H9 (cell line): Measurements from ENCODE around the gene FHIT. TPM values are rescaled to one million over a fixed set of nuclear protein-coding genes. Genes with fewer than 3 reads are reported as not detected.

Experiments
- DNase-seq: peaks from one replicate; pipeline ENCODE4 v3.0.0-alpha.2; 2017
- H2AFZ ChIP-seq: one replicate; pipeline ENCODE4 v1.6.1; 2013; ENCODE audit warnings: mild to moderate bottlenecking, low read length, control low read depth, moderate library complexity
- H2AK5ac ChIP-seq: 2 replicates; pipeline ENCODE4 v1.6.1; 2013; ENCODE audit warnings: low read length, control low read depth, mixed read lengths; ENCODE audit not compliant: insufficient read length
- H2BK120ac ChIP-seq: one replicate; pipeline ENCODE4 v1.6.1; 2013; ENCODE audit warnings: low read depth, mild to moderate bottlenecking, low read length, control low read depth, inconsistent platforms; ENCODE audit not compliant: poor library complexity, severe bottlenecking
- H2BK12ac ChIP-seq: 2 replicates; pipeline ENCODE4 v1.6.1; 2013; ENCODE audit warnings: low read length, control low read depth, mixed read lengths, low read depth; ENCODE audit not compliant: insufficient read length
- H2BK15ac ChIP-seq: 2 replicates; pipeline ENCODE4 v1.6.1; 2013; ENCODE audit warnings: low read depth, low read length, control low read depth
- H2BK20ac ChIP-seq: one replicate; pipeline ENCODE4 v1.6.1; 2013; ENCODE audit warnings: low read depth, mild to moderate bottlenecking, low read length, control low read depth, inconsistent platforms; ENCODE audit not compliant: poor library complexity, severe bottlenecking
- H2BK5ac ChIP-seq: 2 replicates; pipeline ENCODE4 v1.6.1; 2013; ENCODE audit warnings: low read length, control low read depth, mixed read lengths; ENCODE audit not compliant: insufficient read length
- H3K14ac ChIP-seq: 2 replicates; pipeline ENCODE4 v1.6.1; 2013; ENCODE audit warnings: low read length, control low read depth; ENCODE audit not compliant: insufficient read depth
- H3K18ac ChIP-seq: 2 replicates; pipeline ENCODE4 v1.6.1; 2013; ENCODE audit warnings: low read depth, mild to moderate bottlenecking, mixed read lengths, low read length, control low read depth; ENCODE audit not compliant: insufficient read length
- H3K23ac ChIP-seq: 2 replicates; pipeline ENCODE4 v1.6.1; 2013; ENCODE audit warnings: low read length, control low read depth, mixed read lengths, low read depth; ENCODE audit not compliant: insufficient read length
- H3K23me2 ChIP-seq: 2 replicates; pipeline ENCODE4 v1.6.1; 2013; ENCODE audit warnings: low read depth, mild to moderate bottlenecking, mixed read lengths, low read length, control low read depth; ENCODE audit not compliant: insufficient read length, poor library complexity, severe bottlenecking
- H3K27ac ChIP-seq: 2 replicates; pipeline ENCODE4 v1.5.1; 2013; ENCODE audit warnings: low read length, control low read depth, mixed read lengths, low read depth; ENCODE audit not compliant: insufficient read length
- H3K27me3 ChIP-seq: 2 replicates; pipeline ENCODE4 v1.6.1; 2013; ENCODE audit warnings: low read length, control low read depth, inconsistent platforms; ENCODE audit not compliant: insufficient read depth
- H3K4ac ChIP-seq: 2 replicates; pipeline ENCODE4 v1.6.1; 2013; ENCODE audit warnings: low read depth, mild to moderate bottlenecking, control low read depth, inconsistent platforms, low read length, moderate library complexity
- H3K4me1 ChIP-seq: 2 replicates; pipeline ENCODE4 v1.6.1; 2013; ENCODE audit warnings: low read length, control low read depth, inconsistent platforms; ENCODE audit not compliant: insufficient read depth
- H3K4me2 ChIP-seq: 2 replicates; pipeline ENCODE4 v1.6.1; 2013; ENCODE audit warnings: low read length, control low read depth, mixed read lengths; ENCODE audit not compliant: insufficient read length, insufficient read depth
- H3K56ac ChIP-seq: 2 replicates; pipeline ENCODE4 v1.6.1; 2013; ENCODE audit warnings: low read depth, mild to moderate bottlenecking, mixed read lengths, low read length, control low read depth; ENCODE audit not compliant: insufficient read length
- H3K79me1 ChIP-seq: 2 replicates; pipeline ENCODE4 v1.6.1; 2013; ENCODE audit warnings: low read depth, mild to moderate bottlenecking, moderate library complexity, low read length, control low read depth, inconsistent platforms; ENCODE audit not compliant: insufficient read depth, poor library complexity, severe bottlenecking
- H3K79me2 ChIP-seq: 2 replicates; pipeline ENCODE4 v1.6.1; 2013; ENCODE audit warnings: low read length, control low read depth, inconsistent platforms; ENCODE audit not compliant: insufficient read depth
- H3K9ac ChIP-seq: 2 replicates; pipeline ENCODE4 v1.6.1; 2013; ENCODE audit warnings: low read length, control low read depth, mixed read lengths; ENCODE audit not compliant: insufficient read length; ENCODE audit errors: extremely low read depth
- H3K9me3 ChIP-seq: one replicate; pipeline ENCODE4 v1.6.1; 2013; ENCODE audit warnings: low read depth, low read length, inconsistent platforms; ENCODE audit not compliant: control insufficient read depth
- H3T11ph ChIP-seq: one replicate; pipeline ENCODE4 v1.6.1; 2013; ENCODE audit warnings: mild to moderate bottlenecking, low read length, control low read depth, inconsistent platforms
- H4K20me1 ChIP-seq: one replicate; pipeline ENCODE4 v1.6.1; 2013; ENCODE audit not compliant: control insufficient read depth, insufficient read length, insufficient read depth
- H4K5ac ChIP-seq: 2 replicates; pipeline ENCODE4 v1.6.1; 2013; ENCODE audit warnings: low read depth, mild to moderate bottlenecking, mixed read lengths, low read length, control low read depth; ENCODE audit not compliant: insufficient read length
- H4K8ac ChIP-seq: replicated peaks from 2 replicates; pipeline ENCODE4 v1.6.1; 2013; ENCODE audit warnings: low read length, control low read depth, mixed read lengths, low read depth; ENCODE audit not compliant: insufficient read length
- H4K91ac ChIP-seq: 2 replicates; pipeline ENCODE4 v1.6.1; 2013; ENCODE audit warnings: low read depth, mild to moderate bottlenecking, moderate library complexity, mixed read lengths, low read length, control low read depth; ENCODE audit not compliant: insufficient read length
- H3K27ac Mint-ChIP-seq, 3 experiments: 2 replicates in 2 of 3; 3 replicates in 1 of 3; pipeline ENCODE4 v1.8.0; 2020 to 2021; ENCODE audit warnings: mixed read lengths in 3 of 3, mild to moderate bottlenecking in 1 of 3, moderate library complexity in 1 of 3
- H3K27me3 Mint-ChIP-seq: 2 replicates; pipeline ENCODE4 v1.8.0; 2021; ENCODE audit warnings: low read depth, mild to moderate bottlenecking, moderate library complexity, mixed read lengths
- H3K36me3 Mint-ChIP-seq, 3 experiments: 2 replicates in 2 of 3; 3 replicates in 1 of 3; pipeline ENCODE4 v1.8.0; 2020 to 2021; ENCODE audit warnings: low read depth in 3 of 3, mixed read lengths in 3 of 3; ENCODE audit not compliant: insufficient read depth in 1 of 3
- H3K4me1 Mint-ChIP-seq, 2 experiments: 2 replicates each; pipeline ENCODE4 v1.8.0; 2020; ENCODE audit warnings: mixed read lengths in 2 of 2
- H3K4me3 Mint-ChIP-seq, 2 experiments: 2 replicates in 1 of 2; 3 replicates in 1 of 2; pipeline ENCODE4 v1.8.0; 2020 to 2021; ENCODE audit warnings: mild to moderate bottlenecking in 2 of 2, mixed read lengths in 2 of 2, moderate library complexity in 1 of 2
- H3K9me3 Mint-ChIP-seq, 2 experiments: 2 replicates in 1 of 2; 3 replicates in 1 of 2; pipeline ENCODE4 v1.8.0; 2020; ENCODE audit warnings: mild to moderate bottlenecking in 2 of 2, mixed read lengths in 2 of 2, moderate library complexity in 1 of 2
- CTCF ChIP-seq: fragments of 200-600 bp; sonication (generic); conservative IDR thresholded peaks from 3 replicates; pipeline ENCODE4 v1.8.0; 2021; ENCODE audit warnings: antibody characterized with exemption, mild to moderate bottlenecking
- WGBS: extraction: QIAGEN DNeasy Blood & Tissue Kit; methylation state at CpG from one replicate; pipeline ENCODE4 v1.1.7; 2013; ENCODE audit warnings: missing lambda C conversion rate, low lambda C conversion rate, mixed read lengths; ENCODE audit not compliant: insufficient read length; ENCODE audit errors: extremely low coverage; 5-methylcytosine and 5-hydroxymethylcytosine counted together
- total RNA-seq: library from RNA; stranded (reverse); gene quantifications from 2 replicates; pipeline ENCODE4 v1.2.1, GENCODE V29; 2021

The FHIT gene
- total RNA-seq, 1 experiment from 2014 or later = 3.0 TPM

- no peak overlapping the region for H2BK12ac ChIP-seq
- no peak overlapping the region for H3T11ph ChIP-seq
- Mint-ChIP-seq H3K9me3 (no peaks in the 10 kb centered on the region), H3K4me1 (peaks cover 13% of the 10 kb centered on the region in 2 experiments), H3K27me3 (no peaks in the 10 kb centered on the region; the same call in 1 of the 2 replicates), H3K36me3 (peaks cover 0 to 5% (median 0%) of the 10 kb centered on the region in 3 experiments; a peak in 1 of 7 replicates), H3K27ac (0 out of 7 replicates have a peak overlapping the region, but pooled peaks of 1 of the 3 experiments have one; percentile 70), H3K4me3 (no peak overlapping the region)
- no peak overlapping the region for H4K8ac ChIP-seq
- H4K20me1 ChIP-seq = no peaks in the 10 kb centered on the region
- H4K91ac ChIP-seq = no peak overlapping the region
- H3K4me2 ChIP-seq = no peak overlapping the region
- H3K4ac ChIP-seq = no peak overlapping the region
- TF ChIP-seq CTCF = no peak
- H2BK5ac ChIP-seq = no peak overlapping the region
- H3K23ac ChIP-seq = no peak overlapping the region
- DNase-seq = no peak
- H3K9ac ChIP-seq = no peak overlapping the region
- no peak overlapping the region for H2AK5ac ChIP-seq
- no peak overlapping the region for H3K14ac ChIP-seq
- no peaks in the 10 kb centered on the region for H3K79me1 ChIP-seq
- H3K23me2 ChIP-seq = no peaks in the 10 kb centered on the region
- no peak overlapping the region for H2AFZ ChIP-seq
- no peak overlapping the region for H2BK15ac ChIP-seq
- no peak overlapping the region for H2BK120ac ChIP-seq
- H3K4me1 ChIP-seq = no peaks in the 10 kb centered on the region
- H4K5ac ChIP-seq = no peak overlapping the region
- no peak overlapping the region for H3K56ac ChIP-seq
- H3K27ac ChIP-seq = no peak overlapping the region
- no CpG with 5 or more reads among the region's 3 CpGs for WGBS
- H3K18ac ChIP-seq = no peak overlapping the region
- H3K27me3 ChIP-seq = no peaks in the 10 kb centered on the region
- no peaks in the 10 kb centered on the region for H3K79me2 ChIP-seq
- no peaks in the 10 kb centered on the region for H3K9me3 ChIP-seq
- H2BK20ac ChIP-seq = no peak overlapping the region
These were observed 458.9 kb downstream of the FHIT start for GRCh38 chr3:60792249-60792852.
